Transverse colon (tissue), 4 donors: ENCODE results near the gene ITGB7. TPM values are rescaled to one million over a fixed set of nuclear protein-coding genes. Genes with fewer than 3 reads are reported as not detected.

ENCODE experiments used
- DNase-seq: peaks from one replicate; pipeline ENCODE4 v3.0.0-alpha.2; 2019
- H3K27ac ChIP-seq, 4 donors: fragments of 200-600 bp; sonication (generic); 2 replicates each; pipeline ENCODE4 v1.5.1; 2016 to 2018; ENCODE audit warnings: inconsistent platforms in 4 of 4
- H3K27me3 ChIP-seq: fragments of 200-600 bp; sonication (generic); 2 replicates; pipeline ENCODE4 v1.5.1; 2017; ENCODE audit warnings: inconsistent platforms
- H3K36me3 ChIP-seq, 4 donors: fragments of 200-600 bp; sonication (generic); 2 replicates each; pipeline ENCODE4 v1.5.1; 2017 to 2019; ENCODE audit warnings: inconsistent platforms in 4 of 4
- H3K4me1 ChIP-seq, 4 donors: fragments of 200-600 bp; sonication (generic); 2 replicates each; pipeline ENCODE4 v1.5.1; 2017 to 2020; ENCODE audit warnings: inconsistent platforms in 4 of 4
- H3K4me3 ChIP-seq, 4 donors: fragments of 200-600 bp; sonication (generic); 1 replicate in 1 of 4; 2 replicates in 3 of 4; pipeline versions ENCODE4 v1.5.1 to v1.6.1; 2017 to 2019; ENCODE audit warnings: inconsistent platforms in 4 of 4
- H3K9me3 ChIP-seq, 2 donors: fragments of 200-600 bp; sonication (generic); 2 replicates each; pipeline ENCODE4 v1.5.1; 2017 to 2019; ENCODE audit warnings: inconsistent platforms in 2 of 2
- CTCF ChIP-seq, 5 experiments: fragments of 200-600 bp in 3 of 5; fragments of 450-650 bp in 2 of 5; sonication (generic) in 3 of 5; IDR thresholded peaks; 1 replicate in 2 of 5; 2 replicates in 3 of 5; pipeline ENCODE4 v1.5.1; 2016 to 2017; ENCODE audit warnings: antibody characterized with exemption in 5 of 5, inconsistent platforms in 3 of 5, mild to moderate bottlenecking in 2 of 5, moderate library complexity in 1 of 5
- EP300 ChIP-seq: sonication (generic); formaldehyde crosslinking; IDR thresholded peaks from one replicate; pipeline ENCODE4 v1.6.1; 2017; ENCODE audit warnings: antibody characterized with exemption, low read depth
- POLR2A ChIP-seq: fragments of 450-650 bp; IDR thresholded peaks from one replicate; pipeline ENCODE4 v1.6.1; 2016; ENCODE audit warnings: antibody characterized with exemption, mild to moderate bottlenecking, moderate library complexity
- POLR2AphosphoS5 ChIP-seq, 3 donors: sonication (generic); formaldehyde crosslinking; IDR thresholded peaks; one replicate each; pipeline ENCODE4 v1.6.1; 2016; ENCODE audit warnings: antibody characterized with exemption in 3 of 3
- WGBS, 2 donors: methylation state at CpG; one replicate each; pipeline ENCODE4 v1.1.5; 2018; ENCODE audit warnings: low coverage in 1 of 2; 5-methylcytosine and 5-hydroxymethylcytosine counted together
- in situ Hi-C, 4 donors: fragments of 200-750 bp; cut with MboI; loops; one replicate each; pipeline versions ENCODE4 v1.15.0 to v1.15.1; 2017; ENCODE audit warnings: low sequenced_read_pairs in 3 of 4, low pct_ligation_motif_present in 1 of 4, low pct_unique_long_range_greater_than_20kb in 1 of 4
- intact Hi-C: fragments of 100-400 bp; cut with DNase I; formaldehyde crosslinking; loops from one replicate; pipeline ENCODE4 v1.15.1; 2023; ENCODE audit warnings: low total_unique reads
- total RNA-seq, 4 donors: library from RNA; depleted of rRNA; stranded (reverse); fragments of >200 nt; gene quantifications; one replicate each; pipeline ENCODE4 v1.1.0, GENCODE V29; 2016

ITGB7 gene
- total RNA-seq, 4 donors from 2014 or later, result 0.60 to 8.3 (median 2.9) TPM

GRCh38 chr12:53229454-53229853, 22.4 kb upstream of the ITGB7 start:
- WGBS, 2 donors, result 90 to 93% methylated on average over 2 of the region's 2 CpGs

GRCh38 chr12:53227836-53228235, 20.8 kb upstream of the ITGB7 start:
- no peak for DNase-seq
- WGBS, 2 donors, result 85% methylated on average over 1 of the region's 1 CpG; no CpG with 5 or more reads in 1 of the 2 donors
- no peaks in the 10 kb centered on the region for H3K27me3 ChIP-seq
- TF ChIP-seq EP300, result no peak
- no peak for TF ChIP-seq POLR2AphosphoS5 (IDR thresholded peaks at IDR 0.05)
- TF ChIP-seq POLR2A, result no peak
- TF ChIP-seq CTCF (IDR thresholded peaks at IDR 0.05), result no peak
- in situ Hi-C loops (no loop called here), intact Hi-C loops (no loop called here)
- H3K9me3 ChIP-seq, result no peaks in the 10 kb centered on the region
- H3K4me3 ChIP-seq, result no peak overlapping the region
- H3K27ac ChIP-seq, result no peak overlapping the region
- H3K4me1 ChIP-seq, result peaks cover 39 to 55% (median 47%) of the 10 kb centered on the region in 4 donors
- no peaks in the 10 kb centered on the region for H3K36me3 ChIP-seq

More at GRCh38 chr12:53229454-53229853, 22.4 kb upstream of the ITGB7 start:
- H3K27ac ChIP-seq, result peak overlapping the region in 1 of 4 donors; percentile 30
- H3K36me3 ChIP-seq, result no peaks in the 10 kb centered on the region
- H3K4me1 ChIP-seq, result peaks cover 37 to 55% (median 46%) of the 10 kb centered on the region in 4 donors
- no peak for TF ChIP-seq CTCF (IDR thresholded peaks at IDR 0.05)
- no peak for TF ChIP-seq POLR2AphosphoS5 (IDR thresholded peaks at IDR 0.05)
- TF ChIP-seq POLR2A, result no peak
- no peak for TF ChIP-seq EP300
- H3K9me3 ChIP-seq, result no peaks in the 10 kb centered on the region
- in situ Hi-C loops, result no loop called here
- H3K27me3 ChIP-seq, result no peaks in the 10 kb centered on the region
- no peak for DNase-seq
- intact Hi-C loops, result no loop called here
- no peak overlapping the region for H3K4me3 ChIP-seq

DNA sequence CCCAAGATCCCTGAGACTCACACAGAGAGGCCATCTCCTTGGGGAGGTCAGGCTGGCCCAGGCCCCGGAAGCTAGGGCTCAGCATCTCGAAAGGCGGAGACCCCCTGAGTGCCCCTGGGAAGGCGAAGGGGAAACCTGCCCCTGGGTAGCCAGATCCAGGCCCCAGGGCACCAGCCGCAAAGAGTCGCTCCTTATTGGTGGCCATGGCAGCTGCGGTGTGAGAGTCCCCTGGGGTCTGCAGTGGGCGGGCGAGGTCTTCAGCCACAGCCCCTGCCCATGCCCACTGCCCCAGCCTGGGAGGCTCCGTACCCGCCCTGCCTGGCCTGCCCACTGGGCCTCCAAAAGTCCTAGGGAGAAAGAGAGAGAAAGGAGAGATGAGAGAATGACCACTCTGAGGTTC, 20.3 kb upstream of the ITGB7 start:
- Histone ChIP-seq H3K27ac (no peak overlapping the region), H3K9me3 (no peaks in the 10 kb centered on the region), H3K4me1 (peaks cover 40 to 55% (median 47%) of the 10 kb centered on the region in 4 donors), H3K4me3 (no peak overlapping the region), H3K27me3 (no peaks in the 10 kb centered on the region), H3K36me3 (no peaks in the 10 kb centered on the region)
- TF ChIP-seq POLR2A (no peak), POLR2AphosphoS5 (IDR thresholded peaks at IDR 0.05) (no peak), CTCF (IDR thresholded peaks at IDR 0.05) (no peak), EP300 (no peak)
- no peak for DNase-seq
- in situ Hi-C loops (no loop called here), intact Hi-C loops (no loop called here)
- 89% methylated on average over 7 of the region's 11 CpGs; no CpG with 5 or more reads in 1 of the 2 donors for WGBS, 2 donors

GRCh38 chr12:53226815-53227214, 19.8 kb upstream of the ITGB7 start:
- H3K27ac ChIP-seq, result no peak overlapping the region
- H3K36me3 ChIP-seq, result no peaks in the 10 kb centered on the region
- 88% methylated on average over 4 of the region's 4 CpGs; no CpG with 5 or more reads in 1 of the 2 donors for WGBS, 2 donors
- H3K4me1 ChIP-seq, result peaks cover 44 to 58% (median 49%) of the 10 kb centered on the region in 4 donors
- H3K4me3 ChIP-seq, result no peak overlapping the region
- TF ChIP-seq EP300, result no peak
- no peak for TF ChIP-seq POLR2AphosphoS5 (IDR thresholded peaks at IDR 0.05)
- no peak for TF ChIP-seq POLR2A
- in situ Hi-C loops, result no loop called here
- no peak for DNase-seq
- H3K9me3 ChIP-seq, result no peaks in the 10 kb centered on the region
- H3K27me3 ChIP-seq, result no peaks in the 10 kb centered on the region
- intact Hi-C loops, result no loop called here
